Liver (tissue), 9 donors: ENCODE data around the gene GRK5. TPM values are rescaled to one million over a fixed set of nuclear protein-coding genes. Genes with fewer than 3 reads are reported as not detected.

Experiments used
- DNase-seq: peaks from one replicate; pipeline ENCODE4 v3.0.0-alpha.2; 2017; ENCODE audit warnings: low spot score
- H3K27ac ChIP-seq, 2 donors: one replicate each; pipeline ENCODE4 v1.7.0; 2013; ENCODE audit warnings: inconsistent platforms in 2 of 2, low read length in 2 of 2, control low read depth in 1 of 2, low read depth in 1 of 2, mild to moderate bottlenecking in 1 of 2
- H3K27me3 ChIP-seq, 4 donors: one replicate each; pipeline versions ENCODE4 v1.6.1 to v1.7.0; 2013; ENCODE audit warnings: low read length in 3 of 4, inconsistent platforms in 1 of 4, mild to moderate bottlenecking in 1 of 4, moderate library complexity in 1 of 4; ENCODE audit not compliant: control insufficient read depth in 4 of 4, insufficient read depth in 4 of 4
- H3K36me3 ChIP-seq, 4 donors: one replicate each; pipeline versions ENCODE4 v1.6.1 to v1.7.0; 2013; ENCODE audit warnings: low read length in 3 of 4, mild to moderate bottlenecking in 3 of 4, low read depth in 1 of 4, moderate library complexity in 1 of 4; ENCODE audit not compliant: control insufficient read depth in 4 of 4, insufficient read depth in 3 of 4
- H3K4me1 ChIP-seq, 4 donors: one replicate each; pipeline versions ENCODE4 v1.6.1 to v1.7.0; 2013; ENCODE audit warnings: low read length in 3 of 4, mild to moderate bottlenecking in 3 of 4, moderate library complexity in 1 of 4; ENCODE audit not compliant: control insufficient read depth in 4 of 4, insufficient read depth in 4 of 4
- H3K4me3 ChIP-seq, 3 donors: one replicate each; pipeline versions ENCODE4 v1.6.1 to v1.7.0; 2013; ENCODE audit warnings: low read length in 3 of 3, control low read depth in 1 of 3, low read depth in 1 of 3, mild to moderate bottlenecking in 1 of 3
- H3K9ac ChIP-seq, 2 donors: one replicate each; pipeline ENCODE4 v1.7.0; 2013; ENCODE audit warnings: low read length in 2 of 2, mild to moderate bottlenecking in 2 of 2, moderate library complexity in 2 of 2, control low read depth in 1 of 2, low read depth in 1 of 2
- H3K9me3 ChIP-seq, 4 donors: one replicate each; pipeline versions ENCODE4 v1.6.1 to v1.7.0; 2013; ENCODE audit warnings: low read length in 3 of 4; ENCODE audit not compliant: control insufficient read depth in 4 of 4
- ATF3 ChIP-seq: IDR thresholded peaks from 2 replicates; pipeline ENCODE4 v1.6.1; 2016; ENCODE audit warnings: antibody characterized with exemption
- EGR1 ChIP-seq, 2 donors: IDR thresholded peaks; 2 replicates each; pipeline ENCODE4 v1.6.1; 2016 to 2018; ENCODE audit warnings: antibody characterized with exemption in 2 of 2, low read depth in 2 of 2
- FOXA1 ChIP-seq: IDR thresholded peaks from 2 replicates; pipeline ENCODE4 v1.6.1; 2016; ENCODE audit warnings: antibody characterized with exemption
- FOXA2 ChIP-seq: IDR thresholded peaks from 2 replicates; pipeline ENCODE4 v1.6.1; 2016; ENCODE audit warnings: antibody characterized with exemption
- GABPA ChIP-seq, 2 donors: IDR thresholded peaks in 1 of 2; conservative IDR thresholded peaks in 1 of 2; 2 replicates each; pipeline ENCODE4 v1.6.1; 2016; ENCODE audit warnings: antibody characterized with exemption in 2 of 2, mild to moderate bottlenecking in 1 of 2, moderate library complexity in 1 of 2
- JUND ChIP-seq, 2 donors: IDR thresholded peaks; 2 replicates each; pipeline ENCODE4 v1.6.1; 2016; ENCODE audit warnings: antibody characterized with exemption in 2 of 2
- MAX ChIP-seq: IDR thresholded peaks from 2 replicates; pipeline ENCODE4 v1.6.1; 2016; ENCODE audit warnings: antibody characterized with exemption
- NR2F2 ChIP-seq: IDR thresholded peaks from 2 replicates; pipeline ENCODE4 v1.6.1; 2016; ENCODE audit warnings: antibody characterized with exemption
- RAD21 ChIP-seq, 2 donors: IDR thresholded peaks; 2 replicates each; pipeline ENCODE4 v1.6.1; 2016; ENCODE audit warnings: antibody characterized with exemption in 2 of 2, mild to moderate bottlenecking in 2 of 2
- RXRA ChIP-seq, 2 donors: IDR thresholded peaks; 2 replicates each; pipeline ENCODE4 v1.6.1; 2017 to 2018; ENCODE audit warnings: antibody characterized with exemption in 2 of 2, mild to moderate bottlenecking in 1 of 2
- SP1 ChIP-seq: IDR thresholded peaks from 2 replicates; pipeline ENCODE4 v1.6.1; 2018; ENCODE audit warnings: antibody characterized with exemption, mild to moderate bottlenecking
- TAF1 ChIP-seq: conservative IDR thresholded peaks from 2 replicates; pipeline ENCODE4 v1.6.1; 2016; ENCODE audit warnings: antibody characterized with exemption, mild to moderate bottlenecking
- YY1 ChIP-seq: IDR thresholded peaks from 2 replicates; pipeline ENCODE4 v1.6.1; 2016; ENCODE audit warnings: antibody characterized with exemption, mild to moderate bottlenecking
- WGBS: extraction: QIAGEN DNeasy Blood & Tissue Kit; methylation state at CpG from one replicate; pipeline ENCODE4 v1.1.7; 2013; 5-methylcytosine and 5-hydroxymethylcytosine counted together
- polyA plus RNA-seq, 2 donors: library from polyadenylated mRNA; stranded (reverse) in 1 of 2; unstranded in 1 of 2; fragments of 200-250 nt in 1 of 2; fragments of >200 nt in 1 of 2; fragmentation: Nextera tagmentation in 1 of 2; extraction: Ambion mirVana in 1 of 2; gene quantifications; one replicate each; pipeline versions ENCODE4 v1.2.1 to v1.2.3, GENCODE V29; 2013 to 2015
- total RNA-seq, 2 donors: library from RNA; depleted of rRNA; stranded (reverse); fragments of >200 nt; gene quantifications; one replicate each; pipeline ENCODE4 v1.2.3, GENCODE V29; 2014
- TF ChIP-seq, protein P1 (sequence below): IDR thresholded peaks from 2 replicates; pipeline ENCODE4 v1.6.1; 2016; ENCODE audit warnings: antibody characterized with exemption
- TF ChIP-seq, protein P2 (sequence below): IDR thresholded peaks from 2 replicates; pipeline ENCODE4 v1.6.1; 2016; ENCODE audit warnings: antibody characterized with exemption, mild to moderate bottlenecking
- TF ChIP-seq, protein P3 (sequence below): fragments of 150-350 bp; IDR thresholded peaks from 2 replicates; pipeline ENCODE4 v1.5.1; 2017; ENCODE audit warnings: improper control_type of control experiment, low read depth, low read length; ENCODE audit not compliant: missing input control
- donor health status: healthy.
- donor health status: healthy.
- donor health status: healthy.
- donor health status: healthy.
- donor health status: healthy.

The GRK5 gene
- total and polyA plus RNA-seq, 4 donors = 2.1 to 6.6 (median 5.1) TPM

- H3K9ac ChIP-seq = no peak overlapping the region
These were observed 275.6 kb downstream of the GRK5 start for GRCh38 chr10:119483001-119483400.

More at GRCh38 chr10:119483001-119483400, 275.6 kb downstream of the GRK5 start:
- WGBS = 88% methylated on average over 6 of the region's 6 CpGs
- TF ChIP-seq JUND (IDR thresholded peaks at IDR 0.05) (no peak), YY1 (no peak), ATF3 (no peak), RXRA (IDR thresholded peaks at IDR 0.05) (no peak), MAX (no peak), TAF1 (no peak), FOXA1 (no peak), NR2F2 (no peak), GABPA (IDR thresholded peaks at IDR 0.05 in 1 of 2, conservative IDR thresholded peaks at IDR 0.05 in 1 of 2) (no peak), EGR1 (IDR thresholded peaks at IDR 0.05; ENCODE audit: low read depth in 2 of 2) (no peak), RAD21 (IDR thresholded peaks at IDR 0.05) (no peak), SP1 (no peak), FOXA2 (no peak)
- TF ChIP-seq, protein P1, sequence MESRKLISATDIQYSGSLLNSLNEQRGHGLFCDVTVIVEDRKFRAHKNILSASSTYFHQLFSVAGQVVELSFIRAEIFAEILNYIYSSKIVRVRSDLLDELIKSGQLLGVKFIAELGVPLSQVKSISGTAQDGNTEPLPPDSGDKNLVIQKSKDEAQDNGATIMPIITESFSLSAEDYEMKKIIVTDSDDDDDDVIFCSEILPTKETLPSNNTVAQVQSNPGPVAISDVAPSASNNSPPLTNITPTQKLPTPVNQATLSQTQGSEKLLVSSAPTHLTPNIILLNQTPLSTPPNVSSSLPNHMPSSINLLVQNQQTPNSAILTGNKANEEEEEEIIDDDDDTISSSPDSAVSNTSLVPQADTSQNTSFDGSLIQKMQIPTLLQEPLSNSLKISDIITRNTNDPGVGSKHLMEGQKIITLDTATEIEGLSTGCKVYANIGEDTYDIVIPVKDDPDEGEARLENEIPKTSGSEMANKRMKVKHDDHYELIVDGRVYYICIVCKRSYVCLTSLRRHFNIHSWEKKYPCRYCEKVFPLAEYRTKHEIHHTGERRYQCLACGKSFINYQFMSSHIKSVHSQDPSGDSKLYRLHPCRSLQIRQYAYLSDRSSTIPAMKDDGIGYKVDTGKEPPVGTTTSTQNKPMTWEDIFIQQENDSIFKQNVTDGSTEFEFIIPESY = no peak
- TF ChIP-seq, protein P2, sequence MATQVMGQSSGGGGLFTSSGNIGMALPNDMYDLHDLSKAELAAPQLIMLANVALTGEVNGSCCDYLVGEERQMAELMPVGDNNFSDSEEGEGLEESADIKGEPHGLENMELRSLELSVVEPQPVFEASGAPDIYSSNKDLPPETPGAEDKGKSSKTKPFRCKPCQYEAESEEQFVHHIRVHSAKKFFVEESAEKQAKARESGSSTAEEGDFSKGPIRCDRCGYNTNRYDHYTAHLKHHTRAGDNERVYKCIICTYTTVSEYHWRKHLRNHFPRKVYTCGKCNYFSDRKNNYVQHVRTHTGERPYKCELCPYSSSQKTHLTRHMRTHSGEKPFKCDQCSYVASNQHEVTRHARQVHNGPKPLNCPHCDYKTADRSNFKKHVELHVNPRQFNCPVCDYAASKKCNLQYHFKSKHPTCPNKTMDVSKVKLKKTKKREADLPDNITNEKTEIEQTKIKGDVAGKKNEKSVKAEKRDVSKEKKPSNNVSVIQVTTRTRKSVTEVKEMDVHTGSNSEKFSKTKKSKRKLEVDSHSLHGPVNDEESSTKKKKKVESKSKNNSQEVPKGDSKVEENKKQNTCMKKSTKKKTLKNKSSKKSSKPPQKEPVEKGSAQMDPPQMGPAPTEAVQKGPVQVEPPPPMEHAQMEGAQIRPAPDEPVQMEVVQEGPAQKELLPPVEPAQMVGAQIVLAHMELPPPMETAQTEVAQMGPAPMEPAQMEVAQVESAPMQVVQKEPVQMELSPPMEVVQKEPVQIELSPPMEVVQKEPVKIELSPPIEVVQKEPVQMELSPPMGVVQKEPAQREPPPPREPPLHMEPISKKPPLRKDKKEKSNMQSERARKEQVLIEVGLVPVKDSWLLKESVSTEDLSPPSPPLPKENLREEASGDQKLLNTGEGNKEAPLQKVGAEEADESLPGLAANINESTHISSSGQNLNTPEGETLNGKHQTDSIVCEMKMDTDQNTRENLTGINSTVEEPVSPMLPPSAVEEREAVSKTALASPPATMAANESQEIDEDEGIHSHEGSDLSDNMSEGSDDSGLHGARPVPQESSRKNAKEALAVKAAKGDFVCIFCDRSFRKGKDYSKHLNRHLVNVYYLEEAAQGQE = no peak
- TF ChIP-seq, protein P3, sequence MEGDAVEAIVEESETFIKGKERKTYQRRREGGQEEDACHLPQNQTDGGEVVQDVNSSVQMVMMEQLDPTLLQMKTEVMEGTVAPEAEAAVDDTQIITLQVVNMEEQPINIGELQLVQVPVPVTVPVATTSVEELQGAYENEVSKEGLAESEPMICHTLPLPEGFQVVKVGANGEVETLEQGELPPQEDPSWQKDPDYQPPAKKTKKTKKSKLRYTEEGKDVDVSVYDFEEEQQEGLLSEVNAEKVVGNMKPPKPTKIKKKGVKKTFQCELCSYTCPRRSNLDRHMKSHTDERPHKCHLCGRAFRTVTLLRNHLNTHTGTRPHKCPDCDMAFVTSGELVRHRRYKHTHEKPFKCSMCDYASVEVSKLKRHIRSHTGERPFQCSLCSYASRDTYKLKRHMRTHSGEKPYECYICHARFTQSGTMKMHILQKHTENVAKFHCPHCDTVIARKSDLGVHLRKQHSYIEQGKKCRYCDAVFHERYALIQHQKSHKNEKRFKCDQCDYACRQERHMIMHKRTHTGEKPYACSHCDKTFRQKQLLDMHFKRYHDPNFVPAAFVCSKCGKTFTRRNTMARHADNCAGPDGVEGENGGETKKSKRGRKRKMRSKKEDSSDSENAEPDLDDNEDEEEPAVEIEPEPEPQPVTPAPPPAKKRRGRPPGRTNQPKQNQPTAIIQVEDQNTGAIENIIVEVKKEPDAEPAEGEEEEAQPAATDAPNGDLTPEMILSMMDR = no peak
- no peaks in the 10 kb centered on the region for H3K9me3 ChIP-seq
- no peak overlapping the region for H3K27ac ChIP-seq
- no peaks in the 10 kb centered on the region for H3K36me3 ChIP-seq
- no peaks in the 10 kb centered on the region for H3K4me1 ChIP-seq
- H3K4me3 ChIP-seq = no peak overlapping the region
- no peak for DNase-seq
- H3K27me3 ChIP-seq = peaks cover 0 to 3% (median 1%) of the 10 kb centered on the region in 4 donors
